Caco-2 (cell line): ENCODE measurements around the gene SPCS1. TPM values are rescaled to one million over a fixed set of nuclear protein-coding genes. Genes with fewer than 3 reads are reported as not detected.

Source experiments
- BruUV-seq: library from RNA; stranded (reverse); fragments of 400-500 nt; replicated peaks from 2 replicates; lab custom pipeline; 2021; lab: Mats Ljungman, UMichigan
- CTCF ChIA-PET: fragments of 300-600 bp; sonication (Branson Sonifier 250); formaldehyde crosslinking; loops from one replicate; lab custom pipeline; 2022; ENCODE audit warnings: antibody characterized with exemption; lab: Charles Lee
- POLR2A ChIA-PET: fragments of 300-600 bp; sonication (Branson Sonifier 250); formaldehyde crosslinking; loops from one replicate; lab custom pipeline; 2022; ENCODE audit warnings: antibody characterized with exemption; lab: Charles Lee
- DNase-seq, 2 experiments: peaks; one replicate each; pipeline versions ENCODE4 v3.0.0 to v3.0.0-alpha.2; 2020 to 2022
- H3K27me3 ChIP-seq: replicated peaks from 2 replicates; pipeline ENCODE4 v1.6.0; 2011; ENCODE audit warnings: low read length; ENCODE audit not compliant: control insufficient read depth, insufficient read depth
- H3K36me3 ChIP-seq: 2 replicates; pipeline ENCODE4 v1.5.1; 2011; ENCODE audit warnings: low read length; ENCODE audit not compliant: control insufficient read depth, insufficient read depth
- H3K4me1 ChIP-seq: fragments of 250-450 bp; sonication (Bioruptor Pico); 2 replicates; pipeline ENCODE4 v1.5.1; 2020; ENCODE audit warnings: mild to moderate bottlenecking
- H3K4me3 ChIP-seq: 2 replicates; pipeline ENCODE4 v1.5.1; 2011; ENCODE audit warnings: low read depth, mild to moderate bottlenecking, control low read depth, low read length
- H3K9me3 ChIP-seq: fragments of 250-450 bp; sonication (Bioruptor Pico); 2 replicates; pipeline ENCODE4 v1.5.1; 2020; ENCODE audit warnings: mild to moderate bottlenecking, moderate library complexity
- H3K27ac Mint-ChIP-seq: one replicate; pipeline ENCODE4 v1.8.0; 2022; ENCODE audit warnings: mixed read lengths; ENCODE audit not compliant: unreplicated experiment
- H3K27me3 Mint-ChIP-seq: one replicate; pipeline ENCODE4 v1.8.0; 2022; ENCODE audit warnings: mixed read lengths; ENCODE audit not compliant: insufficient read depth, unreplicated experiment
- H3K36me3 Mint-ChIP-seq: one replicate; pipeline ENCODE4 v1.8.0; 2022; ENCODE audit warnings: mild to moderate bottlenecking, mixed read lengths; ENCODE audit not compliant: insufficient read depth, unreplicated experiment
- H3K4me1 Mint-ChIP-seq: one replicate; pipeline ENCODE4 v1.8.0; 2022; ENCODE audit warnings: low read depth, mixed read lengths; ENCODE audit not compliant: unreplicated experiment
- H3K4me3 Mint-ChIP-seq: one replicate; pipeline ENCODE4 v1.8.0; 2022; ENCODE audit warnings: mild to moderate bottlenecking, moderate library complexity, mixed read lengths; ENCODE audit not compliant: unreplicated experiment
- H3K9me3 Mint-ChIP-seq: one replicate; pipeline ENCODE4 v1.8.0; 2022; ENCODE audit warnings: mixed read lengths; ENCODE audit not compliant: unreplicated experiment
- intact Hi-C: fragments of 100-400 bp; cut with micrococcal nuclease; formaldehyde crosslinking; loops from one replicate; pipeline ENCODE4 v1.10.0; 2022; ENCODE audit not compliant: unreplicated experiment
- total RNA-seq: library from RNA; stranded (reverse); gene quantifications from 2 replicates; pipeline ENCODE4 v1.2.3, GENCODE V29; 2022
- TF ChIP-seq, protein P1 (sequence below), 2 experiments: fragments of 200-600 bp in 1 of 2; IDR thresholded peaks; 1 replicate in 1 of 2; 2 replicates in 1 of 2; pipeline versions ENCODE4 v1.5.1 to v1.8.0; 2011 to 2022; ENCODE audit warnings: antibody characterized with exemption in 1 of 2, control low read depth in 1 of 2, inconsistent platforms in 1 of 2, low read depth in 1 of 2, low read length in 1 of 2, mild to moderate bottlenecking in 1 of 2, moderate library complexity in 1 of 2; ENCODE audit not compliant: insufficient read depth in 1 of 2, severe bottlenecking in 1 of 2, unreplicated experiment in 1 of 2

Gene SPCS1
- total RNA-seq, 1 experiment from 2014 or later: 153 TPM

- H3K27ac Mint-ChIP-seq: no peak overlapping the region
- Histone ChIP-seq H3K36me3 (peaks cover 7% of the 10 kb centered on the region), H3K4me1 (peaks cover 9% of the 10 kb centered on the region), H3K4me3 (no peak overlapping the region), H3K27me3 (no peaks in the 10 kb centered on the region), H3K9me3 (no peaks in the 10 kb centered on the region)
- TF ChIP-seq, protein P1, sequence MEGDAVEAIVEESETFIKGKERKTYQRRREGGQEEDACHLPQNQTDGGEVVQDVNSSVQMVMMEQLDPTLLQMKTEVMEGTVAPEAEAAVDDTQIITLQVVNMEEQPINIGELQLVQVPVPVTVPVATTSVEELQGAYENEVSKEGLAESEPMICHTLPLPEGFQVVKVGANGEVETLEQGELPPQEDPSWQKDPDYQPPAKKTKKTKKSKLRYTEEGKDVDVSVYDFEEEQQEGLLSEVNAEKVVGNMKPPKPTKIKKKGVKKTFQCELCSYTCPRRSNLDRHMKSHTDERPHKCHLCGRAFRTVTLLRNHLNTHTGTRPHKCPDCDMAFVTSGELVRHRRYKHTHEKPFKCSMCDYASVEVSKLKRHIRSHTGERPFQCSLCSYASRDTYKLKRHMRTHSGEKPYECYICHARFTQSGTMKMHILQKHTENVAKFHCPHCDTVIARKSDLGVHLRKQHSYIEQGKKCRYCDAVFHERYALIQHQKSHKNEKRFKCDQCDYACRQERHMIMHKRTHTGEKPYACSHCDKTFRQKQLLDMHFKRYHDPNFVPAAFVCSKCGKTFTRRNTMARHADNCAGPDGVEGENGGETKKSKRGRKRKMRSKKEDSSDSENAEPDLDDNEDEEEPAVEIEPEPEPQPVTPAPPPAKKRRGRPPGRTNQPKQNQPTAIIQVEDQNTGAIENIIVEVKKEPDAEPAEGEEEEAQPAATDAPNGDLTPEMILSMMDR (IDR thresholded peaks at IDR 0.05; ENCODE audit: insufficient read depth in 1 of 2, low read depth in 1 of 2, low read length in 1 of 2, severe bottlenecking in 1 of 2, unreplicated experiment in 1 of 2): no peak
- no peak for DNase-seq
- H3K4me1 Mint-ChIP-seq: peaks cover 6% of the 10 kb centered on the region
- no TSS peak for BruUV-seq
- POLR2A ChIA-PET: no interaction called here
- peaks cover 100% of the 10 kb centered on the region for H3K36me3 Mint-ChIP-seq
- H3K27me3 Mint-ChIP-seq: no peaks in the 10 kb centered on the region
- CTCF ChIA-PET: interaction anchor here (0.5 to 0.7 kb wide), 2 partner anchors 11 to 80 kb away, joined by 3 to 4 read pairs; no protein-coding TSS in a partner anchor
- H3K9me3 Mint-ChIP-seq: no peaks in the 10 kb centered on the region
- intact Hi-C loops: no loop called here
- H3K4me3 Mint-ChIP-seq: no peak overlapping the region
Measured at GRCh38 chr3:52693071-52693470, 12.8 kb upstream of the SPCS1 start.

- no peak overlapping the region for H3K4me3 ChIP-seq
- no peaks in the 10 kb centered on the region for H3K27me3 ChIP-seq
- Mint-ChIP-seq H3K9me3 (no peaks in the 10 kb centered on the region), H3K4me1 (peaks cover under 1% of the 10 kb centered on the region), H3K27me3 (no peaks in the 10 kb centered on the region), H3K27ac (no peak overlapping the region), H3K36me3 (peaks cover 92% of the 10 kb centered on the region), H3K4me3 (no peak overlapping the region)
- peaks cover 3% of the 10 kb centered on the region for H3K36me3 ChIP-seq
- BruUV-seq: TSS peak; percentile 58
- H3K4me1 ChIP-seq: no peaks in the 10 kb centered on the region
- ChIA-PET POLR2A (no interaction called here), CTCF (no interaction called here)
- H3K9me3 ChIP-seq: no peaks in the 10 kb centered on the region
- no peak for DNase-seq
- TF ChIP-seq, protein P1 (IDR thresholded peaks at IDR 0.05; ENCODE audit: insufficient read depth in 1 of 2, low read depth in 1 of 2, low read length in 1 of 2, severe bottlenecking in 1 of 2, unreplicated experiment in 1 of 2): no peak
- intact Hi-C loops: no loop called here
Measured at GRCh38 chr3:52694528-52695189, 11.2 kb upstream of the SPCS1 start.

GRCh38 chr3:52695798-52696671 is 9.9 kb upstream of the SPCS1 start:
- Histone ChIP-seq H3K9me3 (no peaks in the 10 kb centered on the region), H3K27me3 (no peaks in the 10 kb centered on the region), H3K4me3 (no peak overlapping the region), H3K36me3 (peaks cover 1% of the 10 kb centered on the region), H3K4me1 (no peaks in the 10 kb centered on the region)
- TF ChIP-seq, protein P1 (IDR thresholded peaks at IDR 0.05; ENCODE audit: insufficient read depth in 1 of 2, low read depth in 1 of 2, low read length in 1 of 2, severe bottlenecking in 1 of 2, unreplicated experiment in 1 of 2): no peak
- CTCF ChIA-PET: no interaction called here
- POLR2A ChIA-PET: no interaction called here
- H3K36me3 Mint-ChIP-seq: peaks cover 78% of the 10 kb centered on the region
- H3K4me1 Mint-ChIP-seq: no peaks in the 10 kb centered on the region
- no peak for DNase-seq
- no TSS peak for BruUV-seq
- intact Hi-C loops: no loop called here
- H3K4me3 Mint-ChIP-seq: no peak overlapping the region
- no peak overlapping the region for H3K27ac Mint-ChIP-seq
- no peaks in the 10 kb centered on the region for H3K9me3 Mint-ChIP-seq
- H3K27me3 Mint-ChIP-seq: no peaks in the 10 kb centered on the region
